K562 (cell line): ENCODE results near the gene CHRM4. TPM values are rescaled to one million over a fixed set of nuclear protein-coding genes. Genes with fewer than 3 reads are reported as not detected.

Experiments
- ATF7 ChIP-seq: fragments of 450-650 bp; IDR thresholded peaks from 2 replicates; pipeline ENCODE4 v1.7.1; 2014; ENCODE audit warnings: mild to moderate bottlenecking, moderate library complexity
- CREB1 ChIP-seq, 2 experiments: sonication (generic) in 1 of 2; formaldehyde crosslinking in 1 of 2; IDR thresholded peaks; 2 replicates each; pipeline versions ENCODE4 v1.6.1 to v1.8.0; 2012 to 2022; ENCODE audit warnings: inconsistent platforms in 1 of 2, mild to moderate bottlenecking in 1 of 2, missing genetic modification reagents in 1 of 2, moderate library complexity in 1 of 2
- DMBX1 ChIP-seq: fragments of 250-450 bp; sonication (Bioruptor Pico); IDR thresholded peaks from 2 replicates; pipeline ENCODE4 v1.8.0; 2022; ENCODE audit warnings: inconsistent platforms, mild to moderate bottlenecking, moderate library complexity, borderline replicate concordance
- EGR1 ChIP-seq: fragments of 450-650 bp; conservative IDR thresholded peaks from 2 replicates; pipeline ENCODE4 v1.6.1; 2017; ENCODE audit warnings: mild to moderate bottlenecking
- HCFC1 ChIP-seq: IDR thresholded peaks from 2 replicates; pipeline ENCODE4 v1.6.1; 2012; ENCODE audit warnings: low read depth, low read length, improper control_type of control experiment
- HDAC1 ChIP-seq, 2 experiments: fragments of 450-650 bp; IDR thresholded peaks; 2 replicates each; pipeline ENCODE4 v1.6.1; 2016 to 2017; ENCODE audit warnings: inconsistent platforms in 1 of 2, mild to moderate bottlenecking in 1 of 2, moderate library complexity in 1 of 2
- KLF13 ChIP-seq: fragments of 450-650 bp; IDR thresholded peaks from 2 replicates; pipeline ENCODE4 v1.6.1; 2016; ENCODE audit warnings: missing genetic modification characterization, low read depth, mild to moderate bottlenecking, missing compliant biosample characterization, moderate library complexity, borderline replicate concordance
- NONO ChIP-seq, 2 experiments: fragments of 200-400 bp in 1 of 2; fragments of 450-650 bp in 1 of 2; formaldehyde crosslinking in 1 of 2; IDR thresholded peaks; 2 replicates each; pipeline ENCODE4 v1.6.1; 2017; ENCODE audit warnings: low read depth in 2 of 2, mild to moderate bottlenecking in 2 of 2, moderate library complexity in 2 of 2, low read length in 1 of 2
- RB1 ChIP-seq: fragments of 450-650 bp; IDR thresholded peaks from 2 replicates; pipeline ENCODE4 v1.6.1; 2017; ENCODE audit warnings: low read depth, mild to moderate bottlenecking
- RFX1 ChIP-seq: fragments of 450-650 bp; IDR thresholded peaks from 2 replicates; pipeline ENCODE4 v1.6.1; 2016; ENCODE audit warnings: mild to moderate bottlenecking, moderate library complexity
- polyA plus RNA-seq, 8 experiments: library from polyadenylated mRNA; depleted of rRNA in 4 of 8; stranded (reverse) in 5 of 8; unstranded in 3 of 8; fragments of >200 nt; fragmentation: Nextera tagmentation in 2 of 8; fragmentation: Illumina TruSeq in 1 of 8; extraction: Ambion mirVana in 2 of 8; extraction: Trizol in 1 of 8; gene quantifications; 2 replicates each; pipeline versions ENCODE4 v1.2.1 to v1.2.3, GENCODE V29; 2011 to 2014; ENCODE audit warnings: inconsistent platforms in 1 of 8, missing spikeins in 1 of 8
- total RNA-seq, 7 experiments: library from RNA; depleted of rRNA in 6 of 7; stranded (reverse); fragments of >200 nt in 6 of 7; fragmentation: Illumina TruSeq in 2 of 7; extraction: Trizol in 2 of 7; gene quantifications; 2 replicates each; pipeline versions ENCODE4 v1.2.1 to v1.2.3, GENCODE V29; 2011 to 2021; ENCODE audit warnings: low replicate concordance in 1 of 7
- TF ChIP-seq, protein P1 (sequence below), 3 experiments: IDR thresholded peaks in 2 of 3; conservative IDR thresholded peaks in 1 of 3; 2 replicates each; pipeline ENCODE4 v1.5.1; 2011 to 2012; ENCODE audit warnings: low read length in 3 of 3, mild to moderate bottlenecking in 3 of 3, control low read depth in 2 of 3, improper control_type of control experiment in 1 of 3, inconsistent platforms in 1 of 3, low read depth in 1 of 3, mixed read lengths in 1 of 3, moderate library complexity in 1 of 3; ENCODE audit not compliant: insufficient read depth in 2 of 3
- TF ChIP-seq, protein P2 (sequence below), 2 experiments: fragments of 450-650 bp; formaldehyde crosslinking in 1 of 2; IDR thresholded peaks; 2 replicates each; pipeline versions ENCODE4 v1.4.0 to v1.6.1; 2014 to 2020; ENCODE audit warnings: mild to moderate bottlenecking in 2 of 2, borderline replicate concordance in 1 of 2, low read depth in 1 of 2

The CHRM4 gene
- total and polyA plus RNA-seq, 9 of the 15 experiments (the other 6 are each of a cell fraction or from before 2014, with no cell fraction given) = 0.22 to 1.3 (median 0.40) TPM; not detected in 2

DNA sequence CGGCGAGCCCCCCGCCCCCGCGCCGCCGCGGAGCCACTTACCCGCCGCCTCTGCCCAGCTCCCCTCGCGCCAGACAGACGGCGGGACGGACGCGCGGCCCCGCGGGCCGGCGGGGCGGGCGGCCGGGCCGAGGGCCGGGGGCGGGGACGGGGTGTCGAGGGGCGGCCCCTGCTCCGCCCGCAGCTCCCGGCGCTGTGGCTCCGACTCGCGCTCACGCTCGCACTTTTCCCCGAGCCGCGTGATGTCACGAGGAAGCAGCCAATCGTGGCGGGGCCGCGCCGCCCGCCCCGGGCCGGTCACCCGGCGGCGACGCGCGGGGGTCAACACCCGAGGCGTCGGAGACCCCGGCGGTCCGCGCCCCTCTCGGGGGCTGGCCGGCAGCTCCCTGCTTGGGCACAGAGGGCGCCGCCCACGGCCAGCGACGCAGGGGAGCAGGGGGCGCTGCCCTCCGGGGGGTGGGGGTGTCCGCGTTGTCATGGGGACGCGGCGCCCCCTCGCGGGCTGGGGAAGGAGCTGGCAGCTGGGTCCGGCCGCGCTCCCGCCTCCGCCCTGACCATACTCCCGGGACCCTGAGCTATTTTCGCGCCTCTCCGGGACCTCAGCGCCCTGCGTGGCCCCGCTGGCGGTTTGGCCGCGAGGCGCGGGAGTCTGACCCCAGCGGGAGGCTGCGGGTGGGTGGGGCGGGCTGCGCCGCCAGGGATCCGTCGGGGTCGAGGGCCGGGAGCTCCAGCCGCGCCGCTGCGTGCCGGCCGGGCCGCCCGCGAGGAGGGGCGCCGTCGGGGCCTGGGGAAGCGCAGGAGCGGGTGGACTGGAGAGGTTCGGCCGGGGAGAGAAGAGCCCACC is at the start of gene CHRM4 (continued):
- TF ChIP-seq, protein P1, sequence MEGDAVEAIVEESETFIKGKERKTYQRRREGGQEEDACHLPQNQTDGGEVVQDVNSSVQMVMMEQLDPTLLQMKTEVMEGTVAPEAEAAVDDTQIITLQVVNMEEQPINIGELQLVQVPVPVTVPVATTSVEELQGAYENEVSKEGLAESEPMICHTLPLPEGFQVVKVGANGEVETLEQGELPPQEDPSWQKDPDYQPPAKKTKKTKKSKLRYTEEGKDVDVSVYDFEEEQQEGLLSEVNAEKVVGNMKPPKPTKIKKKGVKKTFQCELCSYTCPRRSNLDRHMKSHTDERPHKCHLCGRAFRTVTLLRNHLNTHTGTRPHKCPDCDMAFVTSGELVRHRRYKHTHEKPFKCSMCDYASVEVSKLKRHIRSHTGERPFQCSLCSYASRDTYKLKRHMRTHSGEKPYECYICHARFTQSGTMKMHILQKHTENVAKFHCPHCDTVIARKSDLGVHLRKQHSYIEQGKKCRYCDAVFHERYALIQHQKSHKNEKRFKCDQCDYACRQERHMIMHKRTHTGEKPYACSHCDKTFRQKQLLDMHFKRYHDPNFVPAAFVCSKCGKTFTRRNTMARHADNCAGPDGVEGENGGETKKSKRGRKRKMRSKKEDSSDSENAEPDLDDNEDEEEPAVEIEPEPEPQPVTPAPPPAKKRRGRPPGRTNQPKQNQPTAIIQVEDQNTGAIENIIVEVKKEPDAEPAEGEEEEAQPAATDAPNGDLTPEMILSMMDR (IDR thresholded peaks at IDR 0.05 in 2 of 3, conservative IDR thresholded peaks at IDR 0.05 in 1 of 3; ENCODE audit: insufficient read depth in 2 of 3, low read depth in 1 of 3, low read length in 3 of 3) = peak; percentile 49 to 73 (median 62)
- 0 out of 2 replicates have a peak, but pooled peaks have one; percentile 28 for TF ChIP-seq KLF13
- TF ChIP-seq DMBX1 = 0 out of 2 replicates have a peak, but pooled peaks have one; percentile 13
- peak; percentile 55; the same call in 1 of the 2 replicates for TF ChIP-seq CREB1 (IDR thresholded peaks at IDR 0.05)
- TF ChIP-seq CREB1 (CRISPR knock-in tag; IDR thresholded peaks at IDR 0.05) = no peak; the same call in none of the 2 replicates
- TF ChIP-seq RFX1 = peak; percentile 83
- TF ChIP-seq EGR1 = peak; percentile 56
- peak; percentile 67 for TF ChIP-seq ATF7
- TF ChIP-seq, protein P2, sequence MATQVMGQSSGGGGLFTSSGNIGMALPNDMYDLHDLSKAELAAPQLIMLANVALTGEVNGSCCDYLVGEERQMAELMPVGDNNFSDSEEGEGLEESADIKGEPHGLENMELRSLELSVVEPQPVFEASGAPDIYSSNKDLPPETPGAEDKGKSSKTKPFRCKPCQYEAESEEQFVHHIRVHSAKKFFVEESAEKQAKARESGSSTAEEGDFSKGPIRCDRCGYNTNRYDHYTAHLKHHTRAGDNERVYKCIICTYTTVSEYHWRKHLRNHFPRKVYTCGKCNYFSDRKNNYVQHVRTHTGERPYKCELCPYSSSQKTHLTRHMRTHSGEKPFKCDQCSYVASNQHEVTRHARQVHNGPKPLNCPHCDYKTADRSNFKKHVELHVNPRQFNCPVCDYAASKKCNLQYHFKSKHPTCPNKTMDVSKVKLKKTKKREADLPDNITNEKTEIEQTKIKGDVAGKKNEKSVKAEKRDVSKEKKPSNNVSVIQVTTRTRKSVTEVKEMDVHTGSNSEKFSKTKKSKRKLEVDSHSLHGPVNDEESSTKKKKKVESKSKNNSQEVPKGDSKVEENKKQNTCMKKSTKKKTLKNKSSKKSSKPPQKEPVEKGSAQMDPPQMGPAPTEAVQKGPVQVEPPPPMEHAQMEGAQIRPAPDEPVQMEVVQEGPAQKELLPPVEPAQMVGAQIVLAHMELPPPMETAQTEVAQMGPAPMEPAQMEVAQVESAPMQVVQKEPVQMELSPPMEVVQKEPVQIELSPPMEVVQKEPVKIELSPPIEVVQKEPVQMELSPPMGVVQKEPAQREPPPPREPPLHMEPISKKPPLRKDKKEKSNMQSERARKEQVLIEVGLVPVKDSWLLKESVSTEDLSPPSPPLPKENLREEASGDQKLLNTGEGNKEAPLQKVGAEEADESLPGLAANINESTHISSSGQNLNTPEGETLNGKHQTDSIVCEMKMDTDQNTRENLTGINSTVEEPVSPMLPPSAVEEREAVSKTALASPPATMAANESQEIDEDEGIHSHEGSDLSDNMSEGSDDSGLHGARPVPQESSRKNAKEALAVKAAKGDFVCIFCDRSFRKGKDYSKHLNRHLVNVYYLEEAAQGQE (IDR thresholded peaks at IDR 0.05; ENCODE audit: borderline replicate concordance) = peak; percentile 53; the same call in 1 of the 2 replicates
- TF ChIP-seq, protein P2 (CRISPR knock-in tag; IDR thresholded peaks at IDR 0.05; ENCODE audit: low read depth) = peak; percentile 55
- TF ChIP-seq RB1 = peak; percentile 79
- TF ChIP-seq NONO (IDR thresholded peaks at IDR 0.05; ENCODE audit: low read depth in 2 of 2, low read length in 1 of 2) = peak in 1 of 2 experiments; percentile 62; a peak in 1 of 4 replicates
- TF ChIP-seq HCFC1 = peak; percentile 26; the same call in 1 of the 2 replicates
- 0 out of 4 replicates have a peak, but pooled peaks of 1 of the 2 experiments have one; percentile 32 for TF ChIP-seq HDAC1 (IDR thresholded peaks at IDR 0.05)
